MM.1S (cell line): Measurements from ENCODE around the gene PLCB2.

Source experiments
- DNase-seq: peaks from one replicate; pipeline ENCODE4 v3.0.0-alpha.2; 2015
- H2AFZ ChIP-seq: fragments of 300-600 bp; sonication (generic); 2 replicates; pipeline ENCODE4 v1.6.0; 2016; ENCODE audit warnings: antibody characterized with exemption, low read length
- H3F3A ChIP-seq: fragments of 300-600 bp; sonication (generic); 2 replicates; pipeline ENCODE4 v1.6.1; 2016; ENCODE audit warnings: mild to moderate bottlenecking, antibody characterized with exemption, low read length, moderate library complexity, mixed read lengths; ENCODE audit not compliant: insufficient read depth
- H3K27ac ChIP-seq: fragments of 300-600 bp; sonication (generic); 2 replicates; pipeline ENCODE4 v1.5.1; 2016; ENCODE audit warnings: mild to moderate bottlenecking, low read length
- H3K27me3 ChIP-seq: fragments of 300-600 bp; sonication (generic); replicated peaks from 2 replicates; pipeline ENCODE4 v1.6.0; 2016; ENCODE audit warnings: low read length; ENCODE audit not compliant: insufficient read depth
- H3K36me3 ChIP-seq: fragments of 300-600 bp; sonication (generic); replicated peaks from 2 replicates; pipeline ENCODE4 v1.6.1; 2016; ENCODE audit warnings: mild to moderate bottlenecking, low read length, mixed read lengths; ENCODE audit not compliant: insufficient read depth
- H3K4me1 ChIP-seq: fragments of 300-600 bp; sonication (generic); 2 replicates; pipeline ENCODE4 v1.6.1; 2016; ENCODE audit warnings: low read length, mixed read lengths
- H3K4me2 ChIP-seq: fragments of 300-600 bp; sonication (generic); 2 replicates; pipeline ENCODE4 v1.6.0; 2016; ENCODE audit warnings: low read depth, low read length
- H3K4me3 ChIP-seq: fragments of 300-600 bp; sonication (generic); 2 replicates; pipeline ENCODE4 v1.5.1; 2016; ENCODE audit warnings: low read length, mixed read lengths
- H3K79me2 ChIP-seq: fragments of 300-600 bp; sonication (generic); 2 replicates; pipeline ENCODE4 v1.6.1; 2016; ENCODE audit warnings: mixed run types, low read length, mixed read lengths
- H3K9ac ChIP-seq: fragments of 300-600 bp; sonication (generic); 2 replicates; pipeline ENCODE4 v1.6.1; 2016; ENCODE audit warnings: low read length, mixed read lengths
- H3K9me2 ChIP-seq: fragments of 300-600 bp; sonication (generic); replicated peaks from 2 replicates; pipeline ENCODE4 v1.6.1; 2016; ENCODE audit warnings: mild to moderate bottlenecking, low read length, mixed read lengths; ENCODE audit not compliant: insufficient read depth
- H3K9me3 ChIP-seq: fragments of 300-600 bp; sonication (generic); replicated peaks from 2 replicates; pipeline ENCODE4 v1.6.1; 2016; ENCODE audit warnings: mild to moderate bottlenecking, low read length, mixed read lengths; ENCODE audit not compliant: insufficient read depth
- H4K20me1 ChIP-seq: fragments of 300-600 bp; sonication (generic); 2 replicates; pipeline ENCODE4 v1.6.1; 2016; ENCODE audit warnings: mild to moderate bottlenecking, low read length, moderate library complexity, mixed read lengths; ENCODE audit not compliant: insufficient read depth
- CTCF ChIP-seq: fragments of 300-600 bp; sonication (generic); IDR thresholded peaks from 2 replicates; pipeline ENCODE4 v1.5.1; 2016; ENCODE audit warnings: antibody characterized with exemption, low read length, mixed read lengths
- EZH2 ChIP-seq: fragments of 300-600 bp; sonication (generic); optimal IDR thresholded peaks from 2 replicates; pipeline ENCODE3; 2017; ENCODE audit warnings: low read depth, mild to moderate bottlenecking, antibody characterized with exemption, low read length, mixed read lengths
- EZH2phosphoT487 ChIP-seq: fragments of 300-600 bp; sonication (generic); IDR thresholded peaks from 2 replicates; pipeline ENCODE4 v1.6.1; 2018; ENCODE audit warnings: antibody characterized with exemption, low read length

Gene PLCB2

GRCh38 chr15:40279437-40280141, 28.1 kb downstream of the PLCB2 start:
- Histone ChIP-seq H2AFZ (no peak overlapping the region), H3K9ac (no peak overlapping the region), H3K27me3 (peaks cover 49% of the 10 kb centered on the region), H3K4me2 (peak overlapping the region; percentile 13; the same call in 1 of the 2 replicates), H3K9me3 (no peaks in the 10 kb centered on the region), H3K27ac (no peak overlapping the region), H3K36me3 (no peaks in the 10 kb centered on the region), H3K9me2 (no peaks in the 10 kb centered on the region), H3K4me3 (no peak overlapping the region), H3K4me1 (no peaks in the 10 kb centered on the region), H3F3A (no peaks in the 10 kb centered on the region), H3K79me2 (no peaks in the 10 kb centered on the region), H4K20me1 (no peaks in the 10 kb centered on the region)
- DNase-seq = peak; percentile 35
- no peak for TF ChIP-seq EZH2phosphoT487
- peak; percentile 99 for TF ChIP-seq CTCF
- no peak for TF ChIP-seq EZH2

GRCh38 chr15:40278026-40278425, 29.7 kb downstream of the PLCB2 start:
- peaks cover 37% of the 10 kb centered on the region for H3K27me3 ChIP-seq
- TF ChIP-seq CTCF (no peak), EZH2 (no peak), EZH2phosphoT487 (no peak)
- no peaks in the 10 kb centered on the region for H3K4me1 ChIP-seq
- H3K9me2 ChIP-seq = no peaks in the 10 kb centered on the region
- H4K20me1 ChIP-seq = no peaks in the 10 kb centered on the region
- no peak for DNase-seq
- no peaks in the 10 kb centered on the region for H3K9me3 ChIP-seq
- H3K36me3 ChIP-seq = no peaks in the 10 kb centered on the region
- H3F3A ChIP-seq = no peaks in the 10 kb centered on the region
- no peak overlapping the region for H3K4me2 ChIP-seq
- H3K9ac ChIP-seq = no peak overlapping the region
- H2AFZ ChIP-seq = no peak overlapping the region
- no peak overlapping the region for H3K27ac ChIP-seq
- no peak overlapping the region for H3K4me3 ChIP-seq
- H3K79me2 ChIP-seq = no peaks in the 10 kb centered on the region

GRCh38 chr15:40277471-40277870, 30.3 kb downstream of the PLCB2 start:
- Histone ChIP-seq H3K9me3 (no peaks in the 10 kb centered on the region), H3F3A (no peaks in the 10 kb centered on the region), H3K79me2 (no peaks in the 10 kb centered on the region), H3K4me3 (no peak overlapping the region), H3K9ac (no peak overlapping the region), H3K9me2 (no peaks in the 10 kb centered on the region), H2AFZ (no peak overlapping the region), H3K27ac (no peak overlapping the region), H3K27me3 (peaks cover 32% of the 10 kb centered on the region), H4K20me1 (no peaks in the 10 kb centered on the region), H3K4me2 (no peak overlapping the region), H3K4me1 (no peaks in the 10 kb centered on the region), H3K36me3 (no peaks in the 10 kb centered on the region)
- TF ChIP-seq EZH2phosphoT487 (no peak), EZH2 (no peak), CTCF (no peak)
- no peak for DNase-seq
